ENCODE results near the gene PKNOX1.
"Not testable (repeated sequence)": the region's sequence is repeated elsewhere in the genome, so short reads cannot be mapped to it uniquely, and the experiment has no call there.

The PKNOX1 gene

DNA sequence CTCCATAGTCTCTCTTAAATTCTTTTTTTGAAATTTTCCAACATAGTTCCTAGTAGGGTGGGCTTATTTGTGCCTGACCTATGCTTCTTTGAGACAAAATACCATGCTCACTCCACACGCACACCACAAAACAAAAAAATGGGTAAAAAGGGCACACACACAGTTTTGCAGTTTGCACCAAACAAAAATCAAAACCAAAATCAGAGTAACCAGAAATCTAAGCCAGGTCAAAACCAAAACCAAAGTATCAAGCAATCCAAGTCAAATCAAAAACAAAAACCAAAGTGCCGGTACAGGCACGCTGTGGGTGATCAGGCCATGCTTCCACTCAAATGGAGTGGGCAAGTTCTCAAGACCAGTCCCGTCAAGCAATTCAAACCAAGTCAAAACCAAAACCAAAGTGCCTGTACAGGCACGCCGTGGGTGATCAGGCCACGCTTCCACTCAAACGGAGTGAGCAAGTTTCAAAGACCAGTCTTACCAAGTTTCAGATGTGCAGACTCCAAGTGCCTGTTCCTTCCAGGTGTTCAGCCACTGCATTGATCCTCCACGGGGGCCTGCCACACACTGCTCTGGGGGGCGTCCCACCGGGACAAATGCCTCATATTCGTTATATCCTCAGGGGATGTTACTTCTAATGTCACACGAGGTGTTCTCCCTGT is 25.1 kb upstream of the PKNOX1 start:
- not testable (repeated sequence) for DNase-seq (ENCODE audit: low read depth in 2 of 2, low spot score in 1 of 2)

- DNase-seq (ENCODE audit: low read depth in 2 of 2, low spot score in 1 of 2): not testable (repeated sequence)
Measured at GRCh38 chr21:42951193-42951592, 23.2 kb upstream of the PKNOX1 start.

DNA sequence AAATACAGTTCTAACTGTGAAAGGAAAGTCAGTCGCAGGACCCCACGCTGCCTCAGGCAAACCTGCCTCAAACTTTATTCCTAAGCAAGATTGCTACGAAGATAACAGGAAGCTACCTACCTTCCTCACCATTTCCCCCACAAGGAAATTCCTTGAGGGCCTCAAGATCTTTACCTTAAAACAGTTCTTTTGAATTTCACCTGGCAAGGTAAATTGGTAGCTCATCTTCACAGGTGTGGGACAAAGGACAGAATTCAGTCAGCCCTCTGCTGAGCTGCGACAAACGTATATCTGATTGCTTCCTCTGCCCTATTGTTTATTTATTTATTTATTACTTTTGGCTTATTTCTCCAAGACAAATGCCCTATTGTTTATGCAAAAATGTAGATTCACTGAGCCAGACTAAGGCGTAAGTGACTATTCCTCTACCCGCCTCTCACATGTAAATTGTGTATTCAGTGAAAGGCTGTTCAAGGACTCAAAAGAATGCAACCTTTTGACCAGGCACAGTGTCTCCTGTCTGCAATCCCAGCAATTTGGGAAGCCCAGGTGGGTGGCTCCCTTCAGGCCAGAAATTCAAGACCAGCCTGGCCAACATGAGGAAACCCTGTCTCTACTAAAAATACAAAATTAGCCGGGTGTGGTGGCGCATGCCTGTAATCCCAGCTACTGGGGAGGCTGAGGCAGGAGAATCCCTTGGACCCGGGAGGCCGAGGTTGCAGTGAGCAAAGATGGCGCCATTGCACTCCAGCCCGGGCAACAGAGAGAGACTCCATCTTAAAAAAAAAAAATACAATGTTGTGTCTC is 17.3 kb upstream of the PKNOX1 start:
- no peak for DNase-seq (ENCODE audit: low read depth in 2 of 2, low spot score in 1 of 2)

GRCh38 chr21:42958122-42958521 is 16.2 kb upstream of the PKNOX1 start:
- DNase-seq (ENCODE audit: low read depth in 2 of 2, low spot score in 1 of 2): not testable (repeated sequence)

- DNase-seq (ENCODE audit: low read depth in 2 of 2, low spot score in 1 of 2): no peak
Measured at GRCh38 chr21:42959728-42960127, 14.6 kb upstream of the PKNOX1 start.

DNA sequence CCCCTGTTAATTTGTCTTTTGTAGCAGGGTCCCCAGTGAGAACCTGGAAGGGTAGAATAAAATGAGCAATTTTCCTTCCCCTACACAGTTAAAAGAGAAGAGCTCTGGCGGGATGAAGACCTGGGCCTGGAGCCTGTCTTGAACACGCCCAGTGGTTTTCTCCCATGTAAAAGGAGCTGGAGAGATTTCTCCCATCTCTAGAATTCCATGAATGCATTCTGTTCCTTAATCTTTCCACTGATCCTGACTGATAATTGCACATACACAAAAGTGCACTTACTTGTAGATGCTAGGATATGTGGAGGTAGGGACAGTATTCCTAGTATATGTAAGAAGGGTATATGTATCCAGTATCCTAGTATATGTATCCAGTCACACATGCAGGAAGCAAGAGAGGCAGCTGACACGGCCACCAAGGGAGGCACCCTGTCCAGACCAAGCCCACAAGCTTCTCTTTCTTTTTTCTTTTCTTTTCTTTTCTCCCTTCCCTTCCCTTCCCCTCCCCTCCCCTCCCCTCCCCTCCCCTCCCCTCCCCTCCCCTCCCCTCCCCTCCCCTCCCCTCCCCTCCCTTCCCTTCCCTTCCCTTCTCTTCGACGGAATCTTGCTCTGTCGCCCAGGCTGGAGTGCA is 11.9 kb upstream of the PKNOX1 start:
- DNase-seq (ENCODE audit: low read depth in 2 of 2, low spot score in 1 of 2): no peak

GRCh38 chr21:42964086-42964485 is 10.3 kb upstream of the PKNOX1 start:
- DNase-seq (ENCODE audit: low read depth in 2 of 2, low spot score in 1 of 2): no peak

DNA sequence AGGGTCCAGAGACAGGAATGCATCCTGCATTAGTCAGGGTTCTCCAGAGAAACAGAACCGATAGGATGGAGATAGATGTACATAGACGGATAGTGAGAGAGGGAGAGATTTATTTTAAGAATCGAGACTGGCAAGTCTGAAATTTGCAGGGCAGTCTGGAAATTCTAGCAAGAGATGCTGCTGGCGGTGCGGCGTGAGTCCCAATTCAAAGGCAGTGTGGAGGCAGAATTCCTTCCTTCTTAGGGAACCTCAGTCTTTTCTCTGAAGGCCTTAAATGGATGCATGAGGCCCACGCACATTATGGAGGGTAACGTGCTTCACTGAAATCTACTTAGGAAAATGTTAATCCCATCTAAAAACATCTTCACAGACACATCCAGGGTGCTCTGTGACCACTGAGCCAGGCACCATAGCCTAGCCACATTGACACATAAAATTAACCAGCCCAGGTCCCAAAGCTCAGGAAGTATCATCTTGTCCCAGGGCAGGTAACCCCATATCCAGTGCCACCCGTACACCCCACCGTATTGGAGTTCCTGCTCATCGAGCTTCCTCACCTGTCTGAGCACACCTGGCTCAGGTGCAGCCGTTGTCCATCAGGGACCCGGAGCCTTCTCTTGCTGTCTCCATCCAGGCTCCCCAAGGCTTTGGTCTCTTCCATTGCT is 9.7 kb upstream of the PKNOX1 start:
- DNase-seq (ENCODE audit: low read depth in 2 of 2, low spot score in 1 of 2): no peak

- DNase-seq (ENCODE audit: low read depth in 2 of 2, low spot score in 1 of 2): no peak
Measured at GRCh38 chr21:42965211-42965560, 9.2 kb upstream of the PKNOX1 start.

- not testable (repeated sequence) for DNase-seq (ENCODE audit: low read depth in 2 of 2, low spot score in 1 of 2)
Measured at GRCh38 chr21:42967616-42968015, 6.7 kb upstream of the PKNOX1 start.

DNA sequence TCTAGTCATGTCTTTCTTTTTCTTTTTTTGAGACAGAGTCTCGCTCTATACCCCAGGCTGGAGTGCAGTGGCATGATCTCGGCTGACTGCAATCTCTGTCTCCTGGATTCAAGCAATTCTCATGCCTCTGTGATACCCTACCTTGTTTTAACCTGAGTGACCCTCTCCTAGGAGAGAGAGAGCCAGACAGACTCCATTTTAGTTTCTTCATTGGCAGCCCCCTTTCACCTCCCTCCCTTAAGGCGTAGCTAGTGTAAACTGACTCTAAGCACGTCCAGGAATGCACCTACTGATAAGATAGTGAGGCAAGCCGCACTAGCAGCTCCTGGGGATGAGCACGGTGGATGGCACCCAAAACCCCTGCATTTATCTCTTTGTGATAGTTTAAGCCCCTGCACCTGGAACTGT is 5.2 kb upstream of the PKNOX1 start:
- no peak for DNase-seq (ENCODE audit: low read depth in 2 of 2, low spot score in 1 of 2)

DNA sequence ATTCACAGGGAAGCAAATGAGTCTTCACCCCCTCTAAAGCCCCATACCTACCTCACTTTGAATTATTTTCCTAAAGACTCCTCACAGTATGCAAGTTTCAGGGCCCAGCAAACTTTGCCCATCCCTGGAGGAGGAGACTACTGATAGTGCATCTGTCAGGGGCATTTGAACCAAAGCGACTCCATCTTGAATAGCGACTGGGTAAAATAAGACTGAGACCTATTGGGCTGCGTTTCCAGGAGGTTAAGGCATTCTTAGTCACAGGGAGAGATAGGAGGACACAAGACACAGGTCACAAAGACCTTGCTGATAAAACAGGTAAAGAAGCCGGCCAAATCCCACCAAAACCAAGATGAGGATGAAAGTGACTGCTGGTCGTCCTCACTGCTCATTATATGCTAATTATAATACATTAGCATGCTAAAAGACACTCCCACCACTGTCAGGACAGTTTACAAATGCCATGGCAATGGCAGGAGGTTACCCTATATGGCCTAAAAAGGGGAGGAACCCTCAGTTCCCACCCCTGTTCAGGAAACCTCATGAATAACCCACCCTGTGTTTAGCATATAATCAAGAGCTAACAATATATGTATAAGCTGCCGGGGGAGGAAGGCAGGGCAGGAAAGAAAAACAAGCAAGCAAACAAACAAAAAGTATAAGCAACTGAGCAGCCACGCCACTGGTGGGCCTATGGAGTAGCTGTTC is 3.3 kb upstream of the PKNOX1 start:
- DNase-seq (ENCODE audit: low read depth in 2 of 2, low spot score in 1 of 2): no peak

DNA sequence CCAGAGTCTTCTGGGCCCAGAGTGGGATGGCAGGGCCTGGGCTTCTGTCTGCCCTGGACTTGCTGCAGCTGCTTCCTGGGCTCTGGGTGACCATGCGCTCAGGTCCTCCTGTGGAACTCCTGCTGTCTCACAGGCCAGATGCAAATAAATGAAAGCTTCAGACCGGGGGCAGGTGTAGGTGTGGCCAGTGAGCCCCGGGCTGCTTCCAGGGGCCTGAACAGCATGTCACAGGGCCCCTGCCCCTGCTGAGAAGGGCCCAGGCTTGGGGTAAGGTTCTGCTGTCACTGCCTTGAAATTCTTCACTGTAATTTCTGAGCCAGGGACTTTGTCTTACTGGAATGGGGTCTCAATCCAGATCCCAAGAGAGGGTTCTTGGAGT is 2.5 kb upstream of the PKNOX1 start:
- no peak for DNase-seq (ENCODE audit: low read depth in 2 of 2, low spot score in 1 of 2)

GRCh38 chr21:42973309-42973990 is 912 bp upstream of the PKNOX1 start:
- DNase-seq (ENCODE audit: low read depth in 2 of 2, low spot score in 1 of 2): no peak

DNA sequence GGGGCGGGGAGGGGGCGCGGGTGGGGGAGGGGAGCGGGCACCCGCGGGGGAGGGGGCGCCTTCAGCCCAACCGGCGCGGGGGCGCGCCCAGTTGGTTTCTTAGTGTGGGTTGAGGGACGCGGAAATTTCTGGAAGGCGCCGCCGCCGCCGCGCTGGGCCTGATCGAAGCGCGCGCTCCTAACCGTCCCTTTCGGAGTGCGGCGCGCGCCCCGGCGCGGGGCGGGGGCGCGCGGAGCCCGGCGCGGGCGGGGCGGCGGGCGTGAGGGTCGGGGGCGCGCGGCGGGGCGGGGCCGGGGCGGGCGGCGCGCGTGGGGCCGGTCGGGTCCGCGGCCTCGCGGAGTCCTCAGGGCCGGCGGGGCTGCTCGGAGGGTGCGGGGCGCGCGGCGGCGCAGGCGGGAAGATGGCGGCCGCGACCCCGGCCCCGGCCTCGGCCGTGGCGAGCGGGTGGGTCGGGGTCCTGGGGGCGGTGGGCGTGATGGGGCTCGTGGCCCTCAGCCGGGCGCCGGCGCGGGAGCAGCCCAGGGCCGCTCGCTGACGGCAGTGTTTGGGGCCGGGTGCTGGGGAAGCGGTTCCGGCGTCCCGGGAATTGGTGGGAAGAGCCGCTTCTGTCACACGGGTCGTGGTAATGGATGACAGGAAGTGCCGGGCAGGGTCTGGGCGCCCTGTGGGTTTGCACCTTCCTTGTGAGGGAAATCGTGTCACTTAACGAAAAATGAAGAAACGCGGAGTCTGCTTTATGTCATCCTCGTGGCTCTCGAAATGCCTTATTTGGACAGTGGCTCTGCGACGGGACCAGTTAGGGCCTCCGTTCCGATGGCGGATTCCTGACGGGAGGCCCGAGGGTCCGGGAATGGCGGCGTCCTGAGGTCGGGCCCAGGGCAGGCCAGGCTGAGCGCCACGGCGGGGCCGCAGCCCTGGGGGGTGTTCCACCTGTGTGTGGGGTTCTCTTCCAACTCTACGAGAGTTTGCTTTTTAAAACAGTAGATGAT is 764 bp downstream of the PKNOX1 start:
- DNase-seq (ENCODE audit: low read depth in 2 of 2, low spot score in 1 of 2): peak in 1 of 2 donors; percentile 38

GRCh38 chr21:42975886-42976608 is 1.7 kb downstream of the PKNOX1 start:
- DNase-seq (ENCODE audit: low read depth in 2 of 2, low spot score in 1 of 2): no peak

- DNase-seq (ENCODE audit: low read depth in 2 of 2, low spot score in 1 of 2): no peak
Measured at GRCh38 chr21:42980312-42981213, 6.2 kb downstream of the PKNOX1 start.

DNA sequence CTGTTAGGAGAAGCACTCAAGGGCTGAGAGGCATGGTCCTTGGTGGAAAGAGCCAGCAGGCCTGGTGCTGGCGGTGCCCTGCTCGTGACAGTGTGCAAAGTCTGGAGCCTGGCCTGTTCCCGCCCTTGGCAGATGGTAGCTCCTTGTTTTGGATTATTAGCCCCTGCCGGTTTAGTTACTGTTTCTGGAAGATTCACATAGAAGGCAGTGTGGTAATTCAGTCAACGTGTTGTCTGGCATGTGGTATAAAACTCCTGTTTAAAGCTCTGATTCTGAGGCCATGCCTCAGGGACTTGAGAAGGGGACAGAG is 6.8 kb downstream of the PKNOX1 start:
- no peak for DNase-seq (ENCODE audit: low read depth in 2 of 2, low spot score in 1 of 2)
